ENCODE results near the gene FHIP2A.
"Not testable (repeated sequence)": the region's sequence is repeated elsewhere in the genome, so short reads cannot be mapped to it uniquely, and the experiment has no call there.

The FHIP2A gene

DNA sequence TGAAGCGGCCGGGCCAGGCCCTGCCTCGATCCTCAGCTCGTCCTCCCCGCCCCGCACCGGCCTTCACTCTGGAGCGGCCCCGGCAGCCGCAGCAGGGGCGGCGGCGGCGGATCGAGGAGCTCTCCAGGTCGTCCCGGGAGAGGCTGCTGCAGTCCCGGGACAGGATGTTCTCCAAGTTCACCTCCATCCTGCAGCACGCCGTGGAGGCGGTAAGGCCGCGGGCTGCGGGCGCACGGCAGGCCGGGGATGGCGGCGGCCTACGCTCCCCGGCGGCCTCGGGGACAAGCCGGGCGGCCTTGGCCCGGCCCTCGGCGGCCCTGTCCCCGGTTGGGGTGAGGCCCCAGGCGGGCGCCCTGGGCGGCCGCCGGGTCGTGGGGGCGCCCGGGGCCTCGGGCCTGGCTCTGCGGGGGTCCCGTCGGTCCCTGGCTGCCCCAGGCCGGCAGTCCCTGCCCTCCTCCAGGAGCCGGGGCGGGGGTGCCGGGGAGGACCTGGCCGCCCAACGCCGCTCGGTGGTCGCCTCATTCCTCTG lies 399 bp downstream of the FHIP2A start:
- no peak for DNase-seq

DNA sequence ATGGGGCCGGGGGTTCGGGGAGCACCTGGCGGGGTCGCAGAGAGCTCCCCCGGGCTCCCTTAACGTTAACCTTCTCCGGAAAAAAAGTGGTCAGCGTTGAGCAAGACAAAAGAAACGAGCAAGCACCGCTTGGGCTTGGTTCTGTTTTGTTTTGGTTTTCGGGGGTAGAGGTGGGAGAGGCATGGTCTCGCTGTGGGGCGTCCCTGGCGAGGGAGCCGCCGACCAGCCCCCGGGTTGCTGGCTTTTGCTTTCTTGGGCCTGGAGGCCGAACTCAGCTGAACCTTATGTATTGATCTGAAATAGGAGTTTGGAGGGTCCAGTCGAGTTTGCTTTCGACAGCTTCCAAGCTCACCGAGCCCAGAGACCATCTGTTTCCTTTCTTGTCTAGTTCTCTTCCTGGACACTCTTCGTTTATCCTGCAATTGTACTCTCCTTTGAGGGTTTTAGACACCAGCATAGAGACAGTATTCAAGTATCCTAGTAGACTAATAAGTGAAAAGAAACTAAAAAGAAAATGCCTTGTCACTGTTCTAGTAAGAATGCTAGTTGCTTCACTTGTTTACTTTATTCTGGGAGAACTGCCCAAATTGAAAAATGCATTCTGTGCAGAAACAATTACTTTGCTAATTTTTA lies 980 bp downstream of the FHIP2A start:
- DNase-seq = peak; percentile 19

GRCh38 chr10:114823077-114823463 lies 1.5 kb downstream of the FHIP2A start:
- no peak for DNase-seq

DNA sequence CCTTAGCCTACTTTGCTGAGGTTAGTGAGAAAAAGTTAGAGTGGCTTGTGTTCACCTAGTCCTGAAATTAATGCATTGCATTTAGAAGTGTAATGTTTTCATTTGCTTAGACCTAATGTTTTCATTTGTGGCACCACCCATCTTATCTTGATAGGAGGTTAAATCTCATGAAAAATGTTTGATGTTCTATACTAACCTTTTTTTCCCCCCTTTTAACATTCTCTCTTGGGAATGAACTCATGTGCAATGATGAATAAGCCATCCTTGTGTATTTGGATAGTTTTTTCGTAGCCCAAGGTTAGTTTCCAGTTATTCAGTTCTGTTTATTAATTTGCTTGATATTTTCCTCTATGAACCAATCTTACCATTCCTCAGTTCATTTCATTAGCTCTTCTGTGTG lies 2.8 kb downstream of the FHIP2A start:
- no peak for DNase-seq

GRCh38 chr10:114825513-114826253 lies 4.1 kb downstream of the FHIP2A start:
- DNase-seq = no peak

DNA sequence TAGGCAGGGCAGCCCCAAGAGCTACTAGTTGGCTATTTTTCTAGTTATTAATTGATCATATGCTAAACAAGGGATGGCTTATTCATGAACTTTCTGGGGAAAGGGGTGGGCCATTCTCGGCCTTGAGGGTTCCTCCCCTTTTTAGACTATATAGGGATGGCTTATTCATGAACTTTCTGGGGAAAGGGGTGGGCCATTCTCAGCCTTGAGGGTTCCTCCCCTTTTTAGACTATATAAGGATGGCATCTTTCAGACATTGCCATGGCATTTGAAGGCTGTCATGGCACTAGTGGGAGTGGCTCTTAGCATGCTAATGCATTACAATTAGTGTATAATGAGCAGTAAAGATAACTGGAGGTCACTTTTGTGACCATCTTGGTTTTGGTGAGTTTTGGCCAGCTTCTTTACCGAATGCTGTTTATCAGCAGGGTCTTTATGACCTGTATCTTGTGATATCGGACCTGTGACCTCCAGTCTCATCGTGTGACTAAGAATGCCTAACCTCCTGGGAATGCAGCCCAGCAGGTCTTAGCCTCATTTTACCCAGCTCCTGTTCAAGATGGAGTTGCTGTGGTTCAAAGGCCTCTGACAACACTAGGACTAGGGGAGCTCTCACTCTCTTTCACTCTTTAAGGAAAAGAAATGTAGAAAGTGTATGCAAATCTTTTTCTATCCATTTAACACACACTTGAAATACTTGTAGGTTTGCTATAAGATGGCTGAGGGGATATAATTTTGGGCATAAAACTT lies 7.8 kb downstream of the FHIP2A start:
- DNase-seq = no peak

DNA sequence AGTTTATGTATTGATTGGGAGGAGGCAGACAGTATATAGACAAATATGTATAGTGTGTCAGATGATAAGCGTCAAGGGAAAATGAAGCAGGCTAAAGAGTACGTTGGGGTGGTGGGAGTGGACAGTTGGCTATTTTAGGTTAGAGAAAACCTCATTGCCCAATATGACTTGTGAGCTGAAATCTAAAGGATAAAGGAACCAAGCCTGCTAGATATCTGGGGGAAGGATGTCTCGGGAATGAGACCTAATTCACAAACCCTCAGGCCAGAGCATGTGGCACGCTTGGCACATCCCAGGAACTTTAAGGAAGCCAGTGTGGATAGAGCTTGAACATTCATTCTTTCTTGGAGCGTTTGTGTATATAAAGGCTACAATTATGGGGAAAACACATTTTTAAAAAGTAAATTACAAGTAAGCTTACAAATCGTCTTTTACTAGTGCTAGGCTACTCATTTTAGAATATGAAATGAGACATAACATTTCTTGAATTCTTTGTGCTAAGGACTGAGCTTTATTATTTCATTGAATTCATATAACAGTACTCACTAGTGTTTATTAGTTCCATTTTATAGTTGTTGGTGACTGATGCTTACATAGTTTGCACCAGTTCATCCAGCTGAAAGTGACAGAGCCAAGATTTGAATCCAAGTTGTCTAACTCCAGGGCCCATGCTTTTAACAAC lies 9.7 kb downstream of the FHIP2A start:
- DNase-seq = no peak

DNA sequence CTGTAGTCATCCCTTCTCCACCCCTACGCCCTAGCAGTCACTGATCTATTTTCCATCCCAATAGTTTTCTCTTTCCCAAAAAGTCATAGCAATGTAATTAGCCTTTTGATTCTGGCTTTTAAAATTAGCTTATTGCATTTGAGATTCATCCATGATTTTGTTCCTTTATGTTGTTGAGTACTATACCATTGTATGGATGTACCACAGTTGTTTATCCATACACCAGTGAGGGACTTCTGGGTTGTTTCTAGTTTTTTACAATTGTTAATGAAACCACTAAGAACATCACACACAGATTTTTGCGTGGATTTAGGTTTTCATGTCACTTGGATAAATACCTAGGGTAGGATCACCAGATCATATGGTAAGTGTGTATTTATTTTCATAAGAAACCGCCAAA lies 16.1 kb downstream of the FHIP2A start:
- no peak for DNase-seq

DNA sequence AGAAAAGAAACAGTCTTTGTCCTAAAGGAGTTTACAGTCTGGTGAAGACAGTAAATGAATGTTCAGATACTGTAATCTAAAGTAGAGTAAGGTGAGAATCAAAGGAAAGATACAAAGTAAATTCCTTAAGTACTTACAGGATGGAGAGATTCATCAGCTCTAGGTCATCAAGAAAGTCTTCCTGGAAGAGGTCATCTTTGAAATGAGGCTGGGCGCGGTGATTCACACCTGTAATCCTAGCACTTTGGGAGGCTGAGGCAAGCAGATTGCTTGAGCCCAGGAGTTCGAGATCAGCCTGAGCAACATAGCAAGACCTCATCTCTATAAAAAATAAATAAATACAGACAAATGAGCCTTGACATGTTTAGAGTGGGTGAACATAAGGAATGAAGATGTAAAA lies 18.3 kb downstream of the FHIP2A start:
- DNase-seq = no peak

DNA sequence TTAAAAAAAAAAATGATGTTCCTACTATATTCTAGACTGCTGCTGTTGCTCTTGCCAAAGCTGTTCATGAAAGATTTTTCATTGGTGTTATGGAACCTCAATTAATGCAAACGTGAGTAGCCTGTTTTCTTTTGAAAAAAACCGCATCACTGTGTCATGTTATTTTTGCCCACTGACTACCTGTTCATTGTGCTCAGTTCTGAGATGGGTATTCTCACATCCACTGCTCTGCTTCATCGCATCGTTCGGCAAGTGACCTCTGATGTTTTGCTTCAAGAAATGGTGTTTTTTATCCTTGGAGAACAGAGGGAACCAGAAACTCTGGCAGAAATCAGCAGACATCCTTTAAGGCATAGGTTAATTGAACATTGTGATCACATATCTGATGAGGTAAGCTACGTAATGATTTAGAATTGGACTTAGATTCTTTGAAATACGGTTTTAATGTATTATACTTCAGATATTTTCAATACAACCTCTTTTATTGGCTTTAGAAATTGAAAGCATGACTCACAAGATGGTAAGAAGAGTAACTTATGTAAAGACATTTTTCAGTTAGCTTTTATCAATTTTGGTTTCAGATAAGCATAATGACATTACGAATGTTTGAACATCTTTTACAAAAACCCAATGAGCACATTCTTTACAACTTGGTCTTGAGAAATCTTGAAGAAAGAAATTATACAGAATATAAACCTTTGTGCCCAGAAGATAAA lies 24.6 kb downstream of the FHIP2A start:
- DNase-seq = no peak

DNA sequence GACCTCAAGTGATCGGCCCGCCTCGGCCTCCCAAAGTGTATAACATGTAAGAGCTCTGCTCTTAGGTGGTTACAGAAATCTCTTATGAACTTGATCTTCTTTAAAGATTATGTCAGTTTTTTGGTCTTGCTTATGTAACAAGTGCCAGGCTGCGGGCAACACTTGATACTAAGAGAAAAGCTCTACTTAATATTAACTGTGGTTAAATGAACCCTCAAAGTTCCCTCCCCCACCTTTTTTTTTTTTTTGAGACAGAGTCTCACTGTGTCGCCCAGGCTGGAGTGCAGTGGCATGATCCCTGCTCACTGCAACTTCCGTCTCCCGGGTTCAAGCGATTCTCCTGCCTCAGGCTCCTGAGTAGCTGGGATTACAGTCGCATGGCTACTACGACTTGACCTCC lies 25.9 kb downstream of the FHIP2A start:
- not testable (repeated sequence) for DNase-seq

DNA sequence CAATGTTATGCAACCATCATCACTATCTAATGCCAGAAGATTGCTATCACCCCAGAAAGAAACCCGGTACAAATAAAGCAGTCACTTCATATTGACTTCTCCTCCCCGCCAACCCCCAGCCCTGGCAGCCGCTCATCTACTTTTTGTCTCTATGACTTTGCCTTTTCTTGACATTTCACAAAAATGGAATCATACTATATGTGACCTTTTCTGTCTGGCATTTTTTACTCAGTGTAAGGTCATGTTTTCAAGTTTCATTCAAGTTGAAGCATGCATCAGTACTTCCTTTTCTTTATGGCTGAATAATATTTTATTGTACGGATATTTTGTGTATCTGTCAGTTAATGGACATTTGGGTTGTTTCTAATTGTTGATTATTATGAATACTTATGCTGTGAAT lies 28.1 kb downstream of the FHIP2A start:
- no peak for DNase-seq

DNA sequence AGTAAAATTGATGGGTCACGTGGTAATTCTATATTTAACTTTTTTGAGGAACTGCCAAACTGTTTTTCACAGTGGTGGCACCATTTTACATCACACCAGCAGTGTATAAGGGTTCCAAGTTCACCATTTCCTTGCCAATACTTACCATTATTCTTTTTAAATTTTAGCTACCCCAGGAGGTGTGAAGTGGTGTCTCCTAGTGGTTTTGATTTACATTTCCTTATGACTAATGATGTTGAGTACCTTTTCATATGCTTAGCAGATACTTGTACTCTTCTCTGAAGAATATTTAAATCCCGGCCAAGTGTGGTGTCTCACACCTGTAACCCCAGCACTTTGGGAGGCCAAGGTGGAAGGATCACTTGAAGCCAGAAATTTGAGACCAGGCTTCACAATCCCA lies 28.5 kb downstream of the FHIP2A start:
- no peak for DNase-seq

DNA sequence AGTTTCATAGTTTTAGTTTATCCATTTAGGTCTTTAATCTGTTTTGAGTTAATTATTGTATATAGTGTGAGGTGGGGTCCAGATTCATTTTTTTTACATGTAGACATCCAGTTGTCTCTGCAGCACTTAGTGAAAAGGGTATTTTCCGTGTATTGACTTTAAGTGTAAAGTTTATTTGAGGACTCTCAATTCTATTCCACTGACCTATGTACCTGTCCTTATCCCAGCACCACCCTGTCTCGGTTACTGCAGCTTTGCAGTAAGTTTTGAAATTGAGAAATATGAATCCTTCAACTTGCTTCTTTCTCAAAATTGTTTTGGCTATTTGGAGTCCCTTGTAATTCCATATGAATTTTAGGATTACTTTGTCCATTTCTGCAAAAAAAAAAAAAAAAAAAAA lies 29.8 kb downstream of the FHIP2A start:
- no peak for DNase-seq

DNA sequence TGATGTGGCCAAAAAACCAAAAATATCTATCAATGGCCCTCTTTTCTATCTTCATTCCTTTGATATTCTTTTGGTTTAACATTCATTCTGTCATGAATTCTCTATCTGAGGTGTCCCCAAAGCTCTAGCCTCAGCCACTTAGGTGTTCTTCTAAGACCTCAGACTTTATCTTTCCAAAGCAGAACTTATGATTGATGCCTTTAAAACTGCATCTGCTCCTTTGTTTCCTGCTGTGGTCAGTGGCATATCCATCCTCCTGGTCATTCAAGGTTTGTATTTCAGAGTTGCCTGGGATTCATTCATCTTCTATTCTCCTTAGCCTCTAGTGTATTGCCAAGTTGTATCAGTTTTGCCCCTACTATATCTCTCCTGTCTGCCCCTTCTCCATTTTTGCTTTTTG lies 30.6 kb downstream of the FHIP2A start:
- DNase-seq = no peak

GRCh38 chr10:114854906-114855305 lies 33.3 kb downstream of the FHIP2A start:
- DNase-seq = no peak

- no peak for DNase-seq
These were observed 34.4 kb downstream of the FHIP2A start for GRCh38 chr10:114855776-114856543.

DNA sequence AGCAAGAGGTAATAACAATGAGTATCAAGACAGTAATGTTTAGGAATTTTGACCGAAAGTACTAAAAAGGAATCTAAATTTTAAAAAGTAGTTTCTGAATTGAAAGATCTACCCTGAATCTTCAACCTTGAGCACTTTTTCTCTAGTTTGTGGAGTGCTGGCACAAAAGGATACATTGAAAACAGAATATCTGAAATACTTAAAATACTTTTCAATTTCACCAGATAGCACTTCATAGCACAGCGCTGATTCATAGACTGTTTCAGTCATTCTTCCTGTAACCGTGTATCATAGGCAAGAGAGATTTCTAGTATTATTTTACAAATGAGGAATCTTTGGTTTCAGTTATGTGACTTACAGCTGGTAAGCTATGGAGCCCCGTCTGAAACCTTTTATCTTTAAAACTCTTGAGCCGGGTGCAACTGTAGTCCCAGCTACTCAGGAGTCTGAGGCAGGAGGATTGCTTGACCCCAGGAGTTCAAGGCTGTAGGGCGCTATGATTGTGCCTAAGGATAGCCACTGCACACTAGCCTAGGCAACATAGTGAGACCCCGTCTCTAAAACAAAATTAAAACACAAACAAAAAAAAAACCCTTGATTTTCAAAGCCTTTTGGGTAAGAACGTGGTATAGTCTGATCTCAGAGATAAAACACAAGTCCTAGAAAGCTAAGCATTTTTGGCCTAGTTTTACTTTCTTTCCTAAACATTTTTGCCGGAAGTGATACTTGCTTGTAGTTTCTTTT lies 35.1 kb downstream of the FHIP2A start:
- DNase-seq = no peak

- DNase-seq = not testable (repeated sequence)
These were observed 35.6 kb downstream of the FHIP2A start for GRCh38 chr10:114857288-114857565.

DNA sequence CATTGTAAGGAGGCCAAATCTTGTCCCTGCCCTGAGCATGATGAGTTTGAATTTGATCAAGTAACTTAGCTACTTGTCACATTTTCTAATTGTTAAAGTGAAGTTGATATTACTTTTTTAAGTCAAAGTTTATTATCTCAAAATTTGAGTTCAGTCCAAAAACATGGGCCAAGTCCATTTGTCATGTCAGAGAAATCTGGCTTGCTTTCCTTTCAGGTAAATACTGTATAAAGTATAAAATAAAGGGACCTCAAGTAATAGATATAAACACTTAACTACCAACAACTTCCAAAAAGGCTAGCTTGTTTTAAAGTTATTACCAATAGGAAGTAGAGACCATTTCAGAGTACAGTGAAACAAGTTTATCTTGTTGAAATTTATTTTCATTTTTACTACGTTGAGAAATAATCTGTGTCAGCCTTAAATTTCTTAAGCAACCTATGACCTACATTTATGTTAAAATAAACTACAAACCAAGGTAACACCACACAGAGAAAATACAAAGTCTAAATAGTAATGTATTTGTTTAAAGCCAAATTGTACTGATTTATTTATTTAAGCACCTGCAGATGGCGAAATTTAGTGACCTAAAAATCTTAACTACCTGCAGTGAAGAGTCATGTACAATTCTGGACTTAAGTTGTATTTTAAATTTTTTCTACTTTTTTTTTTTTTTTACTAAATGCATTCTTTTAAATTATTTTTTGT lies 36.5 kb downstream of the FHIP2A start:
- DNase-seq = no peak

DNA sequence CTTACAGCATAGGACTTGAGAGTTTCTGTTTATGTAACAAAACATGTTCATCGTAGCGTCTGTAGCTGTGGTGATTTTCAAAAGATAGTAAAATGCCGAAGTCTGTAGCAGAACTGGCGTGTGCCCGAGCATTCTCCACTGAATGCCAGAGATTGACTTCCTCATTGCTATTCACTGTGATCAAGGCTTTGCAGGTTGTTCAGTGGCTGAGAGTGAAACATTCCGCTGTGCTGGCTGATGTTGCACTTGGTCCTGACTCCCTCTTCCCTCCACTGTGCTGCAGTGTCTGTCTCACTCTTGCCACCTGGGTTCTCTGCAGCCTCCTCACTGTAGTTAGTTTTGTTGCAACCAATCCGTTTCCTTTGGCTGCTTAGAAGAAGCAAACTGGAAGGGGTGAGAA lies 37.6 kb downstream of the FHIP2A start:
- DNase-seq = no peak
